CD4-positive, alpha-beta T cell treated with Interleukin-15 for 1 hour (primary cell): ENCODE data around the gene RGS19.

Experiments used
- DNase-seq: peaks from one replicate; pipeline ENCODE4 v3.0.0-alpha.2; 2020

Gene RGS19

GRCh38 chr20:64107736-64108457 lies 28.6 kb upstream of the RGS19 start:
- DNase-seq, result no peak

GRCh38 chr20:64106981-64107735 lies 27.8 kb upstream of the RGS19 start, which contains the start of gene NPBWR2:
Gene NPBWR2 (minus strand): TSS chr20:64107565. CDS start chr20:64106831, 734 bp downstream.
- DNase-seq, result peak; percentile 31

- DNase-seq, result no peak
Observed at GRCh38 chr20:64106435-64106961, 27.2 kb upstream of the RGS19 start.

- DNase-seq, result no peak
Observed at GRCh38 chr20:64105846-64106434, 26.6 kb upstream of the RGS19 start.

- DNase-seq, result no peak
Observed at GRCh38 chr20:64104667-64105451, 25.5 kb upstream of the RGS19 start.

- DNase-seq, result peak; percentile 14
Observed at GRCh38 chr20:64103871-64104666, 24.8 kb upstream of the RGS19 start.

GRCh38 chr20:64102647-64103354 lies 23.5 kb upstream of the RGS19 start:
- no peak for DNase-seq

- peak; percentile 63 for DNase-seq
Observed at GRCh38 chr20:64101731-64102621, 22.7 kb upstream of the RGS19 start.

- DNase-seq, result no peak
Observed at GRCh38 chr20:64100946-64101688, 21.8 kb upstream of the RGS19 start.

- no peak for DNase-seq
Observed at GRCh38 chr20:64100566-64100888, 21.2 kb upstream of the RGS19 start.

- DNase-seq, result peak; percentile 74
Observed at GRCh38 chr20:64099880-64100565, 20.7 kb upstream of the RGS19 start.

GRCh38 chr20:64099086-64099786 lies 19.9 kb upstream of the RGS19 start:
- DNase-seq, result no peak

- no peak for DNase-seq
Observed at GRCh38 chr20:64098471-64099013, 19.2 kb upstream of the RGS19 start.

GRCh38 chr20:64096535-64096934 lies 17.2 kb upstream of the RGS19 start:
- DNase-seq, result no peak

- no peak for DNase-seq
Observed at GRCh38 chr20:64095927-64096326, 16.6 kb upstream of the RGS19 start.

- no peak for DNase-seq
Observed at GRCh38 chr20:64095455-64095854, 16.1 kb upstream of the RGS19 start.

- DNase-seq, result no peak
Observed at GRCh38 chr20:64093013-64093503, 13.7 kb upstream of the RGS19 start.
